CD8-positive, alpha-beta memory T cell (primary cell): Measurements from ENCODE around the gene SERPINB6. TPM values are rescaled to one million over a fixed set of nuclear protein-coding genes. Genes with fewer than 3 reads are reported as not detected.
"Not testable (repeated sequence)": the region's sequence is repeated elsewhere in the genome, so short reads cannot be mapped to it uniquely, and the experiment has no call there.

ENCODE experiments used
- CTCF ChIA-PET: fragments of 350-600 bp; sonication (Branson Sonifier 250); formaldehyde crosslinking; loops from one replicate; lab custom pipeline; 2021; ENCODE audit warnings: antibody characterized with exemption; lab: Charles Lee
- POLR2A ChIA-PET: fragments of 350-600 bp; sonication (Branson Sonifier 250); formaldehyde crosslinking; loops from one replicate; lab custom pipeline; 2021; ENCODE audit warnings: antibody characterized with exemption; lab: Charles Lee
- DNase-seq, 5 donors: peaks; one replicate each; pipeline versions ENCODE4 v3.0.0 to v3.0.0-alpha.2; 2020 to 2022; ENCODE audit warnings: mixed read lengths in 1 of 5
- H3K27ac ChIP-seq: one replicate; pipeline ENCODE4 v1.7.0; 2013; ENCODE audit warnings: low read depth, mild to moderate bottlenecking, low read length, moderate library complexity
- H3K27me3 ChIP-seq: 2 replicates; pipeline ENCODE4 v1.7.0; 2013; ENCODE audit warnings: low read length, mild to moderate bottlenecking; ENCODE audit not compliant: insufficient read depth, poor library complexity, severe bottlenecking
- H3K36me3 ChIP-seq: 2 replicates; pipeline ENCODE4 v1.7.0; 2013; ENCODE audit warnings: mild to moderate bottlenecking, low read length, moderate library complexity; ENCODE audit not compliant: insufficient read depth
- H3K4me1 ChIP-seq: 2 replicates; pipeline ENCODE4 v1.7.0; 2013; ENCODE audit warnings: mild to moderate bottlenecking, low read length, moderate library complexity; ENCODE audit not compliant: insufficient read depth
- H3K4me3 ChIP-seq: 2 replicates; pipeline ENCODE4 v1.7.0; 2013; ENCODE audit warnings: mild to moderate bottlenecking, low read length
- H3K9me3 ChIP-seq: 2 replicates; pipeline ENCODE4 v1.7.0; 2013; ENCODE audit warnings: mild to moderate bottlenecking, low read length
- H3K27ac Mint-ChIP-seq, 8 donors: one replicate each; pipeline ENCODE4 v1.8.0; 2020 to 2021; ENCODE audit warnings: mixed read lengths in 8 of 8, mild to moderate bottlenecking in 6 of 8, inconsistent platforms in 3 of 8, moderate library complexity in 3 of 8
- H3K27me3 Mint-ChIP-seq, 2 donors: one replicate each; pipeline ENCODE4 v1.8.0; 2020 to 2021; ENCODE audit warnings: mixed read lengths in 2 of 2, mild to moderate bottlenecking in 1 of 2, moderate library complexity in 1 of 2
- H3K36me3 Mint-ChIP-seq, 3 donors: one replicate each; pipeline ENCODE4 v1.8.0; 2020 to 2021; ENCODE audit warnings: mixed read lengths in 3 of 3, inconsistent platforms in 1 of 3, mild to moderate bottlenecking in 1 of 3
- H3K4me1 Mint-ChIP-seq, 3 donors: one replicate each; pipeline ENCODE4 v1.8.0; 2020 to 2021; ENCODE audit warnings: mixed read lengths in 3 of 3, inconsistent platforms in 1 of 3, mild to moderate bottlenecking in 1 of 3
- H3K4me3 Mint-ChIP-seq, 7 donors: one replicate each; pipeline ENCODE4 v1.8.0; 2020 to 2021; ENCODE audit warnings: mixed read lengths in 7 of 7, mild to moderate bottlenecking in 6 of 7, moderate library complexity in 4 of 7, inconsistent platforms in 2 of 7
- H3K9me3 Mint-ChIP-seq, 5 donors: one replicate each; pipeline ENCODE4 v1.8.0; 2020 to 2022; ENCODE audit warnings: mixed read lengths in 5 of 5, mild to moderate bottlenecking in 3 of 5, moderate library complexity in 2 of 5, inconsistent platforms in 1 of 5
- polyA plus RNA-seq: library from polyadenylated mRNA; unstranded; fragments of 300-500 nt; fragmentation: Illumina TruSeq; gene quantifications from one replicate; pipeline ENCODE4 v1.2.3, GENCODE V29; 2021
- total RNA-seq, 2 experiments: library from RNA; stranded (reverse); gene quantifications; one replicate each; pipeline ENCODE4 v1.2.3, GENCODE V29; 2021

The SERPINB6 gene
- total and polyA plus RNA-seq, 3 experiments from 2014 or later, result 62.1 to 86.0 (median 66.0) TPM

DNA sequence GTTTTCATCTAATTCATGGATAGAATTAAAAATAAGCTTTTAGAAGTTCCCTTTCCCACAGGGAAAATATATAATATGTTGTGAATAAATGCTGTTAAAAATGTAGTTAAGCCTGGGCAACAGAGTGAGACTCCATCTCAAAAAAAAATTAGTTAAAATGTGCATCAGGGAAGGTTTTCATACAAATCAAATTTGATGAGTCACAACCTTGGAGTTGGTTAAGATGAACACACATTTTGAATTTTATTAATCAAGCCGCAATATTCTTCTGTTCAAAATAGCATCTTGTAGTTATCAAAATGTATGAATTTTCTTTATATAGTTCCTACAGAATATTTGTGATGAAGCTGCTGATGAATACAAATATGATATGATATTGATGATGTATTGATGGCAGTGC, 37.3 kb downstream of the SERPINB6 start:
- CTCF ChIA-PET, result interaction anchor here (1.3 to 8.7 kb wide), 7 partner anchors 13 to 196 kb away, joined by 3 to 196 read pairs (median 28); partner anchors contain the start of gene SERPINB1
- POLR2A ChIA-PET, result no interaction called here
- Mint-ChIP-seq H3K27ac (no peak overlapping the region), H3K4me1 (peaks cover 37 to 43% (median 41%) of the 10 kb centered on the region in 3 donors), H3K9me3 (peaks cover 2 to 14% (median 3%) of the 10 kb centered on the region in 5 donors), H3K4me3 (no peak overlapping the region), H3K27me3 (peaks cover 0 to 1% of the 10 kb centered on the region in 2 donors), H3K36me3 (peaks cover 0 to 11% (median 5%) of the 10 kb centered on the region in 3 donors)
- Histone ChIP-seq H3K27me3 (no peaks in the 10 kb centered on the region), H3K4me1 (peaks cover 39% of the 10 kb centered on the region), H3K9me3 (no peaks in the 10 kb centered on the region), H3K4me3 (no peak overlapping the region), H3K27ac (no peak overlapping the region), H3K36me3 (no peaks in the 10 kb centered on the region)
- no peak for DNase-seq

GRCh38 chr6:2932911-2933310, 38.5 kb downstream of the SERPINB6 start:
- H3K27ac ChIP-seq, H3K27me3 ChIP-seq, H3K4me3 ChIP-seq, H3K27me3 Mint-ChIP-seq, DNase-seq, H3K4me3 Mint-ChIP-seq, H3K27ac Mint-ChIP-seq, H3K36me3 ChIP-seq, H3K9me3 ChIP-seq: not testable (repeated sequence)
- CTCF ChIA-PET, result interaction anchor here (0.6 to 8.7 kb wide), 14 partner anchors 10 to 143 kb away, joined by 3 to 196 read pairs (median 10); partner anchors contain the start of gene SERPINB1
- POLR2A ChIA-PET, result interaction anchor here (1.4 to 1.6 kb wide), 2 partner anchors 8 to 87 kb away, joined by 4 to 6 read pairs; no protein-coding TSS in a partner anchor
- Mint-ChIP-seq H3K4me1 (peaks cover 28 to 33% (median 31%) of the 10 kb centered on the region in 3 donors), H3K36me3 (peaks cover 0 to 11% (median 5%) of the 10 kb centered on the region in 3 donors), H3K9me3 (peaks cover 2 to 22% (median 7%) of the 10 kb centered on the region in 5 donors)
- H3K4me1 ChIP-seq, result peaks cover 28% of the 10 kb centered on the region

DNA sequence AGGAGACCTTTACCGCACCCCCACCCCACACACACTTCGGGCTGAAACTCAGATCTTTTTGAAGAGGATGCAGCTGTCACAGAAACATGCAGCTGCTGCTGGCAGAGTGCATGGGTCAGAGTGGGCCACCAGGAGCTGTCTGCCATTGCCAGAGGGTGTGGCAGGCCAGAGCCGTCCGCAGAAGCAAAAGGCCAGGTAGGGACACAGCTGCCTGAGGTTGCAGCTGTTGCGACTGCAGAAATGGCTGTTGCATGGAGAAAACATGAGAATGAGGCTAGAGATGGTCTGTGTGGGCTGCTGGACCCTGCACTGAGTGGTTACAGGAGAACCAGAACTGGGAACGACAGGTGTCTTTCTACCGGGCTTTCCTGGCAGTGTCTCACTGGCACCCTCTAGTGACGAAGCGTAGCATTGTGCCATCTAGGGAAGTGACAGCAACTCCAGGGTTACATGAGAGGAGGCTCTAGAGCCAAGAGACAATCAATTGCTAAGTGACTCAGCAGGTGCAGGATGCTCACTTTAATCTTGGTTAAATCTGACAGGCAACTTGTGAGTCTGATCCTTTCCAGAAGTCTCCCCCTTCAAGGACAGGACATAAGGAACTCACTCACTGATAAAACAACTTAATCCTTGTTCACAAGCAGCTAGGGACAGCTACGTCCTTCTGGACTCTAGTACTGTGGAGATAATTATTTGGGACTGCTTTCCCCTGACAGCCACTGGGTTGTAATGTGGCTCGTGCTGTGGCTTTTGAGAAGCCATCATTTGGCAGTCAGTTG, 39.2 kb downstream of the SERPINB6 start:
- Mint-ChIP-seq H3K36me3 (peaks cover 0 to 11% (median 5%) of the 10 kb centered on the region in 3 donors), H3K4me3 (peak overlapping the region in 2 of 7 donors; percentile 29 to 41), H3K4me1 (peaks cover 22 to 26% (median 23%) of the 10 kb centered on the region in 3 donors), H3K27me3 (no peaks in the 10 kb centered on the region), H3K9me3 (peaks cover 2 to 21% (median 7%) of the 10 kb centered on the region in 5 donors), H3K27ac (peak overlapping the region in 6 of 8 donors; percentile 1 to 41 (median 27))
- Histone ChIP-seq H3K27me3 (no peaks in the 10 kb centered on the region), H3K36me3 (no peaks in the 10 kb centered on the region), H3K9me3 (no peaks in the 10 kb centered on the region), H3K27ac (no peak overlapping the region), H3K4me3 (peak overlapping the region; percentile 24), H3K4me1 (peaks cover 20% of the 10 kb centered on the region)
- ChIA-PET POLR2A (interaction anchor here (1.2 to 1.6 kb wide), 3 partner anchors 9 to 86 kb away, joined by 3 to 6 read pairs (median 4); no protein-coding TSS in a partner anchor), CTCF (interaction anchor here (0.6 to 8.7 kb wide), 20 partner anchors 8 to 142 kb away, joined by 3 to 196 read pairs (median 6); partner anchors contain the start of gene SERPINB1)
- DNase-seq, result peak; percentile 70 to 88 (median 74)

DNA sequence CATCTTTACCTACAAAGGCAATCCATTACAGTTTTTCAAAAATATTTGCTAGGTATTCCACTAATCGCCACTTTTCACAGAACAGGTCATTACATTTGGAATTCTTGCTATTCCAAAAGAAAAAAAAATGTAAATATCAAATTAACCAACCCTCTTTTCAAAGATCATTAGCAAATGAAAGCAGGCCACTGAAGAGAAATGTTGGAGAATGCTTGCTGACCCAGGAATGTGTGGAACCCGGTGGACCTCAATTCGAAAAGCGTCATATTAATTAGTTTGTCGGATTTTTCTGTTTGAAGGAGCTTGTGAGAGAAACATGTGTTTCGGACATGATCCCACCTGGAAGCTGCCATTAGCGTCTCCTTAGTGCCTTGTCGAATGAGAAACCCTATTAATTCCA, 40.3 kb downstream of the SERPINB6 start:
- Mint-ChIP-seq H3K4me1 (peaks cover 11 to 15% (median 12%) of the 10 kb centered on the region in 3 donors), H3K36me3 (peaks cover 0 to 3% (median 2%) of the 10 kb centered on the region in 3 donors), H3K27ac (no peak overlapping the region), H3K9me3 (peaks cover 0 to 10% (median 2%) of the 10 kb centered on the region in 5 donors), H3K27me3 (no peaks in the 10 kb centered on the region), H3K4me3 (no peak overlapping the region)
- no peaks in the 10 kb centered on the region for H3K27me3 ChIP-seq
- no peaks in the 10 kb centered on the region for H3K9me3 ChIP-seq
- no peaks in the 10 kb centered on the region for H3K36me3 ChIP-seq
- H3K27ac ChIP-seq, result no peak overlapping the region
- CTCF ChIA-PET, result interaction anchor here (0.7 to 8.7 kb wide), 18 partner anchors 7 to 166 kb away, joined by 3 to 196 read pairs (median 8); partner anchors contain the start of genes NQO2, SERPINB1 and WRNIP1
- POLR2A ChIA-PET, result interaction anchor here (1.2 kb wide), 1 partner anchor 83 kb away, joined by 3 read pairs; no protein-coding TSS in a partner anchor
- H3K4me3 ChIP-seq, result no peak overlapping the region
- peaks cover 11% of the 10 kb centered on the region for H3K4me1 ChIP-seq
- no peak for DNase-seq

DNA sequence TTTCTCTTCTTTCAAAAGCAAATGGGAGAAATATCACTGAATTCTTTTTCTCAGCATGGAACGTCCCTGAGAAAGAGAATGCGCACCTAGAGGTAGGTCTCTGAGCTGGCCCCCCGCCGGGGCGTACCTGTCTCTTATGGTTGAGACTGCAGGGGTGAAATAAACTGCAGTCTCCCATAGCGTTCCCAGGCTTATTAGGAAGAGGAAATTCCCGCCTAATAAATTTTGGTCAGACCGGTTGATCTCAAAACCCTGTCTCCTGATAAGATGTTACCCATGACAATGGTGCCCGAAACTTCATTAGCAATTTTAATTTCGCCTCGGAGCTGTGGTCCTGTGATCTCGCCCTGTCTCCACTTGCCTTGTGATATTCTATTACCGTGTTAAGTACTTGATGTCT, 43.4 kb downstream of the SERPINB6 start:
- H3K27me3 Mint-ChIP-seq, POLR2A ChIA-PET, H3K27ac ChIP-seq, H3K9me3 ChIP-seq, H3K36me3 Mint-ChIP-seq, H3K4me3 Mint-ChIP-seq, H3K27me3 ChIP-seq, H3K4me3 ChIP-seq, H3K36me3 ChIP-seq, DNase-seq: not testable (repeated sequence)
- H3K4me1 ChIP-seq, result peaks cover 11% of the 10 kb centered on the region
- H3K9me3 Mint-ChIP-seq, result peaks cover 0 to 10% (median 2%) of the 10 kb centered on the region in 5 donors
- peak overlapping the region in 1 of 8 donors; percentile 32 for H3K27ac Mint-ChIP-seq
- CTCF ChIA-PET, result interaction anchor here (1.7 to 2.4 kb wide), 3 partner anchors 14 to 62 kb away, joined by 7 to 15 read pairs (median 7); no protein-coding TSS in a partner anchor
- peaks cover 16 to 32% (median 24%) of the 10 kb centered on the region in 3 donors for H3K4me1 Mint-ChIP-seq

DNA sequence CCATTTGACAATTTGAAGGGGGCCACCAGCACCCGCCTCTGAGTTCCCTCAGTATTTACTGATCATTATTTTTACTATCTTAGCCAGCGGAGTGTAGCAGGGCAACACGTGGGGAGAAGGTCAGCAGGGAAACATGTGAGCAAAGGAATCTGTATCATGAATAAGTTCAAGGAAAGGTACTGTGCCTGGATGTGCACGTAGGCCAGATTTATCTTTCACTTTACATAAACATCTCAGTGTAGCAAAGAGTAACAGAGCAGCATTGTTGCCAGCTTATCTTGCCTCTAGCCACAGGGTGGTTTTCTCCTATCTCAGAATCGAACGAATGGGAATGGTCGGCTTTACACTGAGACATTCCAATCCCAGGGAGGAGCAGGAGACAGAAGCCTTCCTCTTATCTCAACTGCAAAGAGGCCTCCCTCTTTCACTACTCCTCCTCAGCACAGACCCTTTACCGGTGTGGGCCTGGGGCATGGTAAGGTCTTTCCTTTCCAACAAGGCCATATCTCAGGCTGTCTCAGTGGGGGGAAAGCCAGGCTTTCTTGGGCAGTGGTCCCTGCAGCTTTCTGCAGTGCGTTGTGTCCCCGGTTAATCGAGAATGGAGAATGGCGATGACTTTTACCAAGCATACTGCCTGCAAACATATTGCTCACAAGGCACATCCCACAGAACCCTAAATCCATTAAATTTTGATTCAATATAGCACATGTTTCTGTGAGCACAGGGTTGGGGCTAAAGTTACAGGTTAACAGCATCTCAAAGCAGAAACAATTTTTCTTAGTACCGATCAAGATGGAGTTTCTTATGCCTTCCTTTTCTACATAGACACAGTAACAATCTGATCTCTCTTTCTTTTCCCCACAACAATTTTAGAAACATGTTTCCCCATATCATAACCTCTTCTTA, 45.3 kb downstream of the SERPINB6 start:
- H3K9me3 Mint-ChIP-seq, result peaks cover 0 to 10% (median 2%) of the 10 kb centered on the region in 5 donors
- H3K4me3 Mint-ChIP-seq, result not testable (repeated sequence)

GRCh38 chr6:2921520-2922115, 49.7 kb downstream of the SERPINB6 start:
- Mint-ChIP-seq H3K27me3 (no peaks in the 10 kb centered on the region), H3K4me3 (no peak overlapping the region), H3K4me1 (peaks cover 20 to 42% (median 32%) of the 10 kb centered on the region in 3 donors), H3K9me3 (no peaks in the 10 kb centered on the region), H3K27ac (no peak overlapping the region), H3K36me3 (no peaks in the 10 kb centered on the region)
- POLR2A ChIA-PET, result no interaction called here
- Histone ChIP-seq H3K4me3 (no peak overlapping the region), H3K27ac (no peak overlapping the region), H3K4me1 (peaks cover 8% of the 10 kb centered on the region), H3K36me3 (no peaks in the 10 kb centered on the region), H3K9me3 (no peaks in the 10 kb centered on the region), H3K27me3 (no peaks in the 10 kb centered on the region)
- CTCF ChIA-PET, result interaction anchor here (1.0 to 2.3 kb wide), 2 partner anchors 10 to 11 kb away, joined by 3 to 10 read pairs; no protein-coding TSS in a partner anchor
- no peak for DNase-seq

More for the DNA sequence above, 45.3 kb downstream of the SERPINB6 start:
- H3K27me3 ChIP-seq, POLR2A ChIA-PET, H3K4me3 ChIP-seq, DNase-seq, H3K36me3 Mint-ChIP-seq, H3K27ac Mint-ChIP-seq, H3K4me1 ChIP-seq, H3K27me3 Mint-ChIP-seq, H3K9me3 ChIP-seq, H3K36me3 ChIP-seq: not testable (repeated sequence)
- H3K27ac ChIP-seq, result peak overlapping the region; percentile 21
- CTCF ChIA-PET, result interaction anchor here (1.4 to 2.0 kb wide), 3 partner anchors 9 to 64 kb away, joined by 3 to 7 read pairs (median 7); no protein-coding TSS in a partner anchor
- peaks cover 7 to 20% (median 12%) of the 10 kb centered on the region in 3 donors for H3K4me1 Mint-ChIP-seq
